Measurements from ENCODE around the gene TCEA2.

Gene TCEA2

DNA sequence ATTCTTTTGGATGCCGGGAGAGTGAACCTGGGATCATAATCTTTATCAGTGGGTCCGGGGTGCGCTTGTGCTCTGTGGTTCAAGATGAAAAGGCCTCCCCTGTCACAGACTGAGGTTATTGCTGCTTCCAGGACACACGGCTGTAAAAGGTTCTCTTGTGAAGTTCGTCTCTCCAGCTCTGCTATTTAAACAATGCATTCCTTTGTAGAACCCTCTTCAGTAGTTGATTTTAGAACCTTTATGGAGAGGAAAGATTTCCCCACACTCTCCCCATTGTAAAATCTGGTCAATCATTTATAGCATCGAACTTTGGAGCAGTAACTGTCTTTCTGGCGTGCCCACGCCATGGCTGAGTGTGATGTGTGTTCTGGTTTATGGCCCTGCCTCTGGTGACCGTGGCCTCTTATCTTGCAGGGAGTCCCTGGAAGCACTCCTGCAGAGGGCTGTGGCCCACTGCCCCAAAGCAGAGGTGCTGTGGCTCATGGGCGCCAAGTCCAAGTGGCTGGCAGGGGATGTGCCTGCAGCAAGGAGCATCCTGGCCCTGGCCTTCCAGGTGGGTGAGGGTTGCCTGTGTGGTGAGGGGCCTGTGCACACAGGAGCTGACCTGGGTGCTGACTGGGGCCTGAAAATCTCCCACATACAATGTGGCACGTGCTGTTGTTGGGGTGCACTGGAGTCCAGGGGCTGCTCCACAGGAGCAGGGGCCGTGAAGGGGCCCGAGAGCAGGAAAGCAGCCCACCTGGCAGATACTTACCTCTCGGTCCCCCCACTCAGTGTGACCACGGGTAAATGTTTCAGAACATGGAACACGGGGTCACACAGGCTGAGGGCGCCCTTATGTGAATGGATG is 38.6 kb upstream of the TCEA2 start:
- H3K4me3 ChIP-seq (ENCODE audit: low read depth, low read length) = no peak overlapping the region
- TF ChIP-seq, protein P1, sequence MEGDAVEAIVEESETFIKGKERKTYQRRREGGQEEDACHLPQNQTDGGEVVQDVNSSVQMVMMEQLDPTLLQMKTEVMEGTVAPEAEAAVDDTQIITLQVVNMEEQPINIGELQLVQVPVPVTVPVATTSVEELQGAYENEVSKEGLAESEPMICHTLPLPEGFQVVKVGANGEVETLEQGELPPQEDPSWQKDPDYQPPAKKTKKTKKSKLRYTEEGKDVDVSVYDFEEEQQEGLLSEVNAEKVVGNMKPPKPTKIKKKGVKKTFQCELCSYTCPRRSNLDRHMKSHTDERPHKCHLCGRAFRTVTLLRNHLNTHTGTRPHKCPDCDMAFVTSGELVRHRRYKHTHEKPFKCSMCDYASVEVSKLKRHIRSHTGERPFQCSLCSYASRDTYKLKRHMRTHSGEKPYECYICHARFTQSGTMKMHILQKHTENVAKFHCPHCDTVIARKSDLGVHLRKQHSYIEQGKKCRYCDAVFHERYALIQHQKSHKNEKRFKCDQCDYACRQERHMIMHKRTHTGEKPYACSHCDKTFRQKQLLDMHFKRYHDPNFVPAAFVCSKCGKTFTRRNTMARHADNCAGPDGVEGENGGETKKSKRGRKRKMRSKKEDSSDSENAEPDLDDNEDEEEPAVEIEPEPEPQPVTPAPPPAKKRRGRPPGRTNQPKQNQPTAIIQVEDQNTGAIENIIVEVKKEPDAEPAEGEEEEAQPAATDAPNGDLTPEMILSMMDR (IDR thresholded peaks at IDR 0.05; ENCODE audit: low read depth, low read length, missing control alignments) = no peak
- DNase-seq (ENCODE audit: low read depth) = no peak
- in situ Hi-C loops (cut with HindIII; ENCODE audit: low sequenced_read_pairs) = no loop called here

- H3K4me3 ChIP-seq (ENCODE audit: low read depth, low read length) = no peak overlapping the region
- no peak for DNase-seq (ENCODE audit: low read depth)
- in situ Hi-C loops (cut with HindIII; ENCODE audit: low sequenced_read_pairs) = no loop called here
- TF ChIP-seq, protein P1 (IDR thresholded peaks at IDR 0.05; ENCODE audit: low read depth, low read length, missing control alignments) = no peak
Observed at GRCh38 chr20:64025101-64025825, 37.7 kb upstream of the TCEA2 start.

GRCh38 chr20:64025826-64026412 is 37.1 kb upstream of the TCEA2 start:
- no peak overlapping the region for H3K4me3 ChIP-seq (ENCODE audit: low read depth, low read length)
- no peak for DNase-seq (ENCODE audit: low read depth)
- TF ChIP-seq, protein P1 (IDR thresholded peaks at IDR 0.05; ENCODE audit: low read depth, low read length, missing control alignments) = no peak
- in situ Hi-C loops (cut with HindIII; ENCODE audit: low sequenced_read_pairs) = no loop called here

- in situ Hi-C loops (cut with HindIII; ENCODE audit: low sequenced_read_pairs) = no loop called here
- TF ChIP-seq, protein P1 (IDR thresholded peaks at IDR 0.05; ENCODE audit: low read depth, low read length, missing control alignments) = no peak
- H3K4me3 ChIP-seq (ENCODE audit: low read depth, low read length) = no peak overlapping the region
- no peak for DNase-seq (ENCODE audit: low read depth)
Observed at GRCh38 chr20:64027981-64028685, 34.9 kb upstream of the TCEA2 start.

GRCh38 chr20:64029293-64030117 is 33.5 kb upstream of the TCEA2 start:
- TF ChIP-seq, protein P1 (IDR thresholded peaks at IDR 0.05; ENCODE audit: low read depth, low read length, missing control alignments) = no peak
- DNase-seq (ENCODE audit: low read depth) = no peak
- in situ Hi-C loops (cut with HindIII; ENCODE audit: low sequenced_read_pairs) = no loop called here
- no peak overlapping the region for H3K4me3 ChIP-seq (ENCODE audit: low read depth, low read length)
